Measurements from ENCODE around the gene IFT20. TPM values are rescaled to one million over a fixed set of nuclear protein-coding genes. Genes with fewer than 3 reads are reported as not detected.

IFT20 gene
- total RNA-seq, 4 donors from 2014 or later, result 22.6 to 40.8 (median 26.7) TPM

- TF ChIP-seq, protein P1, sequence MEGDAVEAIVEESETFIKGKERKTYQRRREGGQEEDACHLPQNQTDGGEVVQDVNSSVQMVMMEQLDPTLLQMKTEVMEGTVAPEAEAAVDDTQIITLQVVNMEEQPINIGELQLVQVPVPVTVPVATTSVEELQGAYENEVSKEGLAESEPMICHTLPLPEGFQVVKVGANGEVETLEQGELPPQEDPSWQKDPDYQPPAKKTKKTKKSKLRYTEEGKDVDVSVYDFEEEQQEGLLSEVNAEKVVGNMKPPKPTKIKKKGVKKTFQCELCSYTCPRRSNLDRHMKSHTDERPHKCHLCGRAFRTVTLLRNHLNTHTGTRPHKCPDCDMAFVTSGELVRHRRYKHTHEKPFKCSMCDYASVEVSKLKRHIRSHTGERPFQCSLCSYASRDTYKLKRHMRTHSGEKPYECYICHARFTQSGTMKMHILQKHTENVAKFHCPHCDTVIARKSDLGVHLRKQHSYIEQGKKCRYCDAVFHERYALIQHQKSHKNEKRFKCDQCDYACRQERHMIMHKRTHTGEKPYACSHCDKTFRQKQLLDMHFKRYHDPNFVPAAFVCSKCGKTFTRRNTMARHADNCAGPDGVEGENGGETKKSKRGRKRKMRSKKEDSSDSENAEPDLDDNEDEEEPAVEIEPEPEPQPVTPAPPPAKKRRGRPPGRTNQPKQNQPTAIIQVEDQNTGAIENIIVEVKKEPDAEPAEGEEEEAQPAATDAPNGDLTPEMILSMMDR (IDR thresholded peaks at IDR 0.05), result no peak
- TF ChIP-seq POLR2A (IDR thresholded peaks at IDR 0.05), result no peak
- peak overlapping the region; percentile 80 for H3K4me3 ChIP-seq (ENCODE audit: low read depth, poor library complexity, severe bottlenecking)
- DNase-seq (ENCODE audit: low spot score in 2 of 2), result peak; percentile 51 to 90
- intact Hi-C loops (cut with DNase I; ENCODE audit: low total_unique reads), result no loop called here
- WGBS, 2 donors, result 4 to 5% methylated on average over 29 of the region's 29 CpGs
Observed at GRCh38 chr17:28335959-28336871, 943 bp upstream of the IFT20 start.

DNA sequence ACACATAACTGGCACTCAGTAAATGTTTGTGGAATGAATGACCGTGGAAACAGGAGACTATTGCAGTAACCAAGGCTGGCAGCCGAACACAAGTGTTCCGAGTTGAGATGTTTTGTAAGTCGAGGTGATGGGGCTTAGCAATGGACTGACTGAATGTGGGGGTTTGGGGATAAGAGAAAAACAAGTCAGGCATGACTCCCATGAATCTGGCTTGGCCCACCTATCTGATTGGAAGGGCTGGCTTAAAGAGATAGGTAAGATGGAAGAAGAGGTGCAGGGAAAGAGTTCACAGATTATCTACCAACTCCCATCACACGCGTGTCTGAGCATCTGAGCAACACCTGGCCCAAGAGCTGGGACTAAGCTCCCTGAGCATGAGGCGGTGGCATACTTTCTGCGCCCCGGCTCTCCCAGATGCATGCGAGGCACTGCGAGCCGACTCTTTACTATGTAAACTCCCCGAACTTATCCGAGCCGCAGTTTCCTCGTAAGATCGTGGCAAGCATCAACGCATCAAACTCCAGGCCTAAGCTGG lies 539 bp downstream of the IFT20 start:
- intact Hi-C loops (cut with DNase I; ENCODE audit: low total_unique reads), result no loop called here
- TF ChIP-seq POLR2A (IDR thresholded peaks at IDR 0.05), result no peak
- TF ChIP-seq, protein P1 (IDR thresholded peaks at IDR 0.05), result no peak
- WGBS, 2 donors, result 5 to 8% methylated on average over 18 of the region's 18 CpGs
- peak overlapping the region; percentile 76 for H3K4me3 ChIP-seq (ENCODE audit: low read depth, poor library complexity, severe bottlenecking)
- DNase-seq (ENCODE audit: low spot score in 2 of 2), result no peak

DNA sequence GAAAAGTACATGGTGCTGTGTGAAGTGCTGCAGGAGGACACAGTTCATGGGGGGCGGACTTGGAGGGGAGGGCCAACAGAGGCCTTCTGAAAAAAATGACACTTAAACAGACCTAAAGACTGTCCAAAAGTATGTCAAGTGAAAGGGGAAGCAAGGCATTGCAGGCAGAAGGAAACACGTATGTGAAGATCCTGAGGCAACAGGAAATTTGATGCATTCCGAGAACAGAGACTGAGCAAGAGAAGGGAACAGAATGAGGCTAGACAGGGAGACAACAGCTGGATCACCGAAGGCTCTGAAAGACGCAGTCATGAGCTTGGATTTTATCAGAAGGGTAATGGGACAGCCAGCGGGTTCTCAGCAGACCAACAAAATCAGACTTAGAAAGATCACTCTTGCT lies 1.1 kb downstream of the IFT20 start:
- intact Hi-C loops (cut with DNase I; ENCODE audit: low total_unique reads), result no loop called here
- H3K4me3 ChIP-seq (ENCODE audit: low read depth, poor library complexity, severe bottlenecking), result no peak overlapping the region
- TF ChIP-seq POLR2A (IDR thresholded peaks at IDR 0.05), result no peak
- TF ChIP-seq, protein P1 (IDR thresholded peaks at IDR 0.05), result no peak
- 41 to 51% methylated on average over 6 of the region's 6 CpGs for WGBS, 2 donors
- no peak for DNase-seq (ENCODE audit: low spot score in 2 of 2)

GRCh38 chr17:28333083-28333746 lies 2.1 kb downstream of the IFT20 start:
- WGBS, 2 donors, result 76 to 77% methylated on average over 1 of the region's 1 CpG
- intact Hi-C loops (cut with DNase I; ENCODE audit: low total_unique reads), result no loop called here
- TF ChIP-seq POLR2A (IDR thresholded peaks at IDR 0.05), result no peak
- TF ChIP-seq, protein P1 (IDR thresholded peaks at IDR 0.05), result no peak
- H3K4me3 ChIP-seq (ENCODE audit: low read depth, poor library complexity, severe bottlenecking), result no peak overlapping the region
- peak in 1 of 2 donors; percentile 40 for DNase-seq (ENCODE audit: low spot score in 2 of 2)

DNA sequence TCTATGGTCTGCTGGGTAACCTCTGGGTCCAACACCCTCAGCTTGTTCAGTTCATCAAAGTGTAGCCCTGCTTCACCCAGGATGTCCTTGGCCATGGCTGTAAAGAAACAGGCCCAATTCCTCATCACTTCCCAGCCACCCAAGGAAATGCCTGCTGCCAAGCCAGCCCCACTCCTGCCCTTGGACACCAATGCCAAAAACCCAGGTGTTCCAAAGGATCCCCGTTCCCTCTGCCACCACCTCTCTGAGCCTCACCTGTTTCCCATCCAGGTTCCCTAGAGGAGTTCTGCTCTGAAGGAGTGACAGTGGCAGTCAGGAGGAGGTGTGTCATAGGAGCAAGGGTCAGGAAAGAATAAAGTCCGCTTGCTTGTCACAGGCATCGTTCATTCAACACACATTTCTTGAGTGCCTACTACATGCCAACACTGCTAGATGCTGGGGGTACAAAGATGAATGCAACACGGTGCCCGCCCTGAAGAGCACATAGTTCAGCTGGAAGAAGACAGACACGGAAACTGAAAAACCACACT lies 3.3 kb downstream of the IFT20 start:
- H3K4me3 ChIP-seq (ENCODE audit: low read depth, poor library complexity, severe bottlenecking), result no peak overlapping the region
- peak in 1 of 2 donors; percentile 43 for DNase-seq (ENCODE audit: low spot score in 2 of 2)
- intact Hi-C loops (cut with DNase I; ENCODE audit: low total_unique reads), result no loop called here
- WGBS, 2 donors, result 92 to 94% methylated on average over 6 of the region's 6 CpGs
- no peak for TF ChIP-seq POLR2A (IDR thresholded peaks at IDR 0.05)
- TF ChIP-seq, protein P1 (IDR thresholded peaks at IDR 0.05), result no peak

Measured in lower leg skin (tissue), 4 donors.